CD4-positive, alpha-beta T cell treated with Interleukin-6 at 100 ng/mL for 8 hours (primary cell): Measurements from ENCODE around the gene CACNA1I.
"Not testable (repeated sequence)": the region's sequence is repeated elsewhere in the genome, so short reads cannot be mapped to it uniquely, and the experiment has no call there.

Source experiments
- DNase-seq: peaks from one replicate; pipeline ENCODE4 v3.0.0-alpha.2; 2020; ENCODE audit warnings: mixed read lengths, low spot score

Gene CACNA1I

GRCh38 chr22:39570665-39571064 is at the start of gene CACNA1I:
Gene CACNA1I (plus strand): TSS chr22:39570753. CDS start chr22:39570753, 0 bp downstream.
- DNase-seq, result no peak

DNA sequence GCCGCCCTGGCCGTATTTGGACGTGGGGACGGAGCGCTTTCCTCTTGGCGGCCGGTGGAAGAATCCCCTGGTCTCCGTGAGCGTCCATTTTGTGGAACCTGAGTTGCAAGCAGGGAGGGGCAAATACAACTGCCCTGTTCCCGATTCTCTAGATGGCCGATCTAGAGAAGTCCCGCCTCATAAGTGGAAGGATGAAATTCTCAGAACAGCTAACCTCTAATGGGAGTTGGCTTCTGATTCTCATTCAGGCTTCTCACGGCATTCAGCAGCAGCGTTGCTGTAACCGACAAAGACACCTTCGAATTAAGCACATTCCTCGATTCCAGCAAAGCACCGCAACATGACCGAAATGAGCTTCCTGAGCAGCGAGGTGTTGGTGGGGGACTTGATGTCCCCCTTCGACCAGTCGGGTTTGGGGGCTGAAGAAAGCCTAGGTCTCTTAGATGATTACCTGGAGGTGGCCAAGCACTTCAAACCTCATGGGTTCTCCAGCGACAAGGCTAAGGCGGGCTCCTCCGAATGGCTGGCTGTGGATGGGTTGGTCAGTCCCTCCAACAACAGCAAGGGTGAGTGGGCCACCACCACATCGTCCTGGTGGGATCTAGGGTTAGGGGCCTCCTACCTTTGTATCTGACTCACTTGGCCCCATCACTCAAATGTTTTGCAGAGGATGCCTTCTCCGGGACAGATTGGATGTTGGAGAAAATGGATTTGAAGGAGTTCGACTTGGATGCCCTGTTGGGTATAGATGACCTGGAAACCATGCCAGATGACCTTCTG is 49.3 kb upstream of the CACNA1I start:
- DNase-seq, result not testable (repeated sequence)

DNA sequence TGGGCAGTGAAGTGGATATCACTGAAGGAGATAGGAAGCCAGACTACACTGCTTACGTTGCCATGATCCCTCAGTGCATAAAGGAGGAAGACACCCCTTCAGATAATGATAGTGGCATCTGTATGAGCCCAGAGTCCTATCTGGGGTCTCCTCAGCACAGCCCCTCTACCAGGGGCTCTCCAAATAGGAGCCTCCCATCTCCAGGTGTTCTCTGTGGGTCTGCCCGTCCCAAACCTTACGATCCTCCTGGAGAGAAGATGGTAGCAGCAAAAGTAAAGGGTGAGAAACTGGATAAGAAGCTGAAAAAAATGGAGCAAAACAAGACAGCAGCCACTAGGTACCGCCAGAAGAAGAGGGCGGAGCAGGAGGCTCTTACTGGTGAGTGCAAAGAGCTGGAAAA is 48.5 kb upstream of the CACNA1I start:
- DNase-seq, result not testable (repeated sequence)

DNA sequence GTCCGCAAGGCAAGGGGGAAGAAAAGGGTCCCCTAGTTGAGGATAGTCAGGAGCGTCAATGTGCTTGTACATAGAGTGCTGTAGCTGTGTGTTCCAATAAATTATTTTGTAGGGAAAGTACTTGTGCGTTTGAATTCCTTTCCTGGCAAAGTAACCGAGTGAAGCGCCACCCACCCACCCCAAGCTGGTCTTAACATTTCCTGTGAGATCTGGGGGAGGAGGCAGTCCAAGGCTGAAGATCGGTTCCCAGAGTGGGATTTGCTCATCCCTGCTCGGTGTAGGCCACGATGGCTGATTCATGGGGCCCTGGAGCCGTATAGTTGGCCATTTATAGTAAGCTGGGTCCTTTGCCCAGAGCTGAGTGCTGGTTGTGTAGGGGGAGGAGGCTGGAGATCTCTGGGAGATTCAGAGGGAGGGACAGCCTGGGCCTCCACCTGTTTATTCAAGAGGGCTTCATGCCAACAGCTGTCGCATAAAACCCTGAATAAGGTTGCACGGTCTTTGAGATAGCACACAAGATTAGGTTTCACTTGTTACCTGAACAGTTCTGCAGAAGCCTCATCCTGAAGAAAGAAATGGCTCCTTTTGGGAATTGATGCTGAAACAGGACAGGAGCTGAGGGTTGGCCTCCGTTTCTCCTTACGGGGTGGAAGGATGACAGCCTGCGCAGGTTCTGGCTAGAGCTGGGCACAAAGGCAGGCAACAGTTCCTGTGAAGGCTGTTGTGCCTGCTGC is 47.8 kb upstream of the CACNA1I start:
- no peak for DNase-seq

DNA sequence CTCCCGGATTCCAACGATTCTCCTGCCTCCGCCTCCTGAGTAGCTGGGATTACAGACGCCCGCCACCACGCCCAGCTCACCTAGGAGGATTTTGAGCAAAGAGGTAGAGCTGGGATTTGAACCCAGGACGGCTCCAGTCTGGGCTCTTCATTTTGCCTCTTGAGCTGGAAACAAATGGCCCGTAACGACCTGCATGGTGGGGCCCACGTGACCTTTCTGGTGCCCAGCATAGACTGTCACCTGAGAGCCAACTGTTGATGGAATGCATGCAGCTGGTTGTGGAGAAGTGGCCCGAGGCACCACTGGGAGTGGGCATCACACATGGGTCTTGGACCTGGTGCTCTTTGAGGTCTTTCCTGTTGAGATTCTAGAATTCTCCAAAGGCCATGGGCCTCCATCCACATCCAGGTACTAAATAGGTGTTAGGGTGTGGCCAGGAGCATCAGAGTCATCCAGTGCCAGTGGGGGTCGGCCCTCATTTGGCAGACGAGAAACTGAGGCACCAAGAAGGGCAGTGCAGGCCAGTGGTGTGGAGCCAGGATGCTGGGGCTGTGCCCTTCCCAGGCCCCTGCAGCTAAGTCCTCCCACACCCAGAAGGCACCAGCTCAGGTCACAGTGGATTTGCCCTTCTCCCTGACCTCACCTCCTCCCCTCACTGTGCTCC is 46.3 kb upstream of the CACNA1I start:
- no peak for DNase-seq

GRCh38 chr22:39524753-39525657 is 45.5 kb upstream of the CACNA1I start:
- no peak for DNase-seq

GRCh38 chr22:39525658-39525975 is 44.9 kb upstream of the CACNA1I start:
- no peak for DNase-seq

DNA sequence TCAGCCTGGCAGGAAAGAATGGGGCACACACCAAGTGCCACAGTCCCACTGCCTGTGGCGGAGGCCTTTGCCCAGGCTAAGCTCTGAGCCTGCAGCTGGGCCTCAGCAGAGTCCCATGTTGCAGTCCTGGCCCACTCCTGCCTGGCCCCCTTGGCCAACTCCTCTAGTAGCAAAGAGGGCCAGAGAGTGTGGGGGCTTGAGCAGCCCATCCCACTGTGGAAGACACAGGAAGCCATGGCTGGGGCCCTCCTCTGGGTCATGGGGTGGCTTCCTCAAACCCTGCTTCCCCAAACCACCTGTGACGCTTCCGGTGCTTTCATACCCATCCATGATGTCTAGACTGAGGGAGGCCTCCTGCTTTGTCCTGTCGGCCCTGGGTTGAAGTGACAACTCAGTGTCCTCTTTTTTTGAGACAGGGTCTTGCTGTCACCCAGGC is 43.8 kb upstream of the CACNA1I start:
- peak; percentile 31 for DNase-seq

- DNase-seq, result no peak
These were observed 43.0 kb upstream of the CACNA1I start for GRCh38 chr22:39527481-39527961.

DNA sequence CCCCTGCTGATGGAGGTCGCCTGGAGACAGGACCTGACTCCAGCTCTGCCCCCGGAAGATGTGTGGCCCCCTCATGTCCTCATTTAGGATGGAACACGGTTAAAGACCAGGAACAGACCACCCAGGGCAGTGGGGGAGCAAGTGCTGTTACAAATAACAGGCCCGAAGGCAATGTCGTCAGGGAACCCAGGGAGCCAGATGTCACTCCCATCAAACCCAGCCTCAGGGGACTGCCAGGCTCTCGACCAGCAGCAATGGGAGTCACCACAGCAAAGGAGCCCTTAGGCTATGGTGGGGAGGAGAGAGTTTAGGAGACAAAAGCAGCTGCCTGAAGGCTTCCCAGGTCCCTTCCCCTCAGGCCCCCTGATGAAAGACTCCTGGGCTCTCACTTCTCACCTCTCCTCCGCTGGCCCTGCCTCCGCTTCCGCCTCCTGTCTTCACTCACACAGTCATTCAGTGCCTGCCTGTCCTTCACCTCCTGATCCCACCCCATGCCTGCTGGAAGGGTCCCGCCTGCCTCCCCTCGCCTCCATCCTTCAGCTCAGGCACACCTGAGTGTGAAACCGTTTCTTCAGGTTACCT is 42.4 kb upstream of the CACNA1I start:
- DNase-seq, result no peak

DNA sequence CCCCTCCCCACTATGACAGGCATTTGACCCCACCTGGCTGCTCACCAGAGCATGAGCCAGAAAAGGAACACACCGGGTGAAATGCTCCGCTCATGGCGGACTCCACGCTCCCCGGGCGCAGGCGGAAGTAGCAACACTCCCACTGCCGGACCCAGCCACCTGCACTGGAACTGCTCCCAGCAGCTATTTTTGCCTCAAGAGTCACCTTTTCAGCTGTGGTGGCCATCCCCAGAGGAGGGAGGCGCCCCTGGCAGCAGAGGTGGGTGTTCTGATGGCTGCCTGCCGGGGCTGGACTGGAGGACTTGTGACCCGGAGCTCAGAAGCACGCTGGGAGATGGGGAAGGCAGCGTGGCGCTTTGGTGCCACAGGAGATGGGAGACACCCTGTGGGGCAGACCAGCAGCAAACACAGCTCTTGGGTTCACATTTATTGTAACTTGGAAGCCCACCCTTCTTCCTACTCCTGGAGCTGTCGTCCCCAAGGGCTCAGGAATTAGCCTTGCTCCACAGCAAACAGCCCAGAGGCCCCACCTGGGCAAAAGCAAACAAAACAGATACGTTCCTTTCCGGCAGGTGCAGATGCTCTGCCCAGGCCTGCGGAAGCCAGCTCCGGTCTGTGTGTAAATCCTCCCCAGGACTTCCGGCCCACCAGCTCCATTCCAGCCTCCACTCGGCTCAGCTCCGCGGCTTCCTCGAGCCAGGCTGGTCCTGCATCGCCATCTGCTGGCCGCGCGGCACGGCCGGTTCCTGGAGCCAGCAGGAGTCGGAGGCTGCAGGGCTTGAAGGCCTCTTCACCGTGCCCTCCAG is 41.7 kb upstream of the CACNA1I start:
- peak; percentile 91 for DNase-seq

DNA sequence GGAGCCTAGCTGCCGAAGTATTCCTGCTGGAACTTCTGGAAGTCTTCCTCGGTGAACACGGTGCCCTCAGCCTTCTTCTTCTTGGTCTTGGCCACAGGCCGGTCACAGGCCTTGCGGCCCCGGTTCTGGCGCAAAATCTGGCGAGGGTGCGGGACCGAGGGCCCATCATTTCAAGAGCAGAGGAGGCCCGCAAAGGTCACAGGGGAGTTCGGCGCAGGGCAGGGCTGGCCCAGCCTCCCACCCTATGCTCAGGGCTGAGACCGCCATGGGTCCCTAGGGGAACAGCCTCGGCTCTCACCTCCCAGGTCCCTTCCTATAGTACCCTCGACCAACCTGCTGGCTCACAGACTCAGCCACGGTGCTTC is 41.1 kb upstream of the CACNA1I start:
- DNase-seq, result no peak

- DNase-seq, result no peak
These were observed 40.4 kb upstream of the CACNA1I start for GRCh38 chr22:39530116-39530515.

- peak; percentile 30 for DNase-seq
These were observed 39.7 kb upstream of the CACNA1I start for GRCh38 chr22:39530692-39531331.

DNA sequence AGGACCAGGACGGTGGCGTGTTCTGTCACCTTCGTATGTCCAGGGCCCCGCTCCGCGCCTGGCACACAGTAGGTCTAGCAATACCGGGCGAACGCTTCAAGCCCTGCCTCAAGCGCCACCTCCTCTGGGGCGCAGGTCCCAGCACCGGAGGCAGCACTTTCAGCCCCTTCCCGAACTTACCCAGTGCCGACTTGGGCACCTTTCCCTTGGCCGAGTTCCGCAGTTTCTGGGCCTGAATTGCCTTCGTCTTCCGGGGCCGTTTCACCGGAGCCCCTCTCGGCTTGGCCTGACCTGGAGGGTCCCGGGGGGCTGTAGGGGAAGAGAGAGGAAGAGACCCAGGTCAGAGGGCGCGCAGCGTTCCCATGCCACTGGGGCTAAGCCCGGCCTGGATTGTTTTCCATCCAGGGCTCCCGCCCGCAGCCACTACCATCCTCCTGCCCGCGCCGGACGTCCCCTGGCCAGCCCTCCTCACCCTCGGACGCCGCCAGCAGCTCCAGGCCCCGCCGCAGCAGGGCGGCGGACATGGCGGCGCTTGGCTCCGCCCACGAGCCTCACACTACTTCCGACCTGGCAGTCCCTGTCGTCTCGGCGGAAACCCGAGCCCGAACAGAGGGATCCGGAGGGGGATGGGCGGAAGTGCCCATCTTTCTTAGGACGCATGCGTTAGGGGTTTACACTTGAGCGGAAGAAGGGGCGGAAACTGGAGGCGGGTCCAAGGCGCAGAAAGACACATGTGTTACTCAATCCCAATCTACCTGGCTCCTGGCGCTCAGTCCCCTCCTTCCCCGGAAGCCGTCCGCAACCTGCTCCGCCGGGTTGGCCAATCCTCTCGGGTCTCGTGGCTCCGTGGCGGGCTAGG is 38.1 kb upstream of the CACNA1I start, which contains the start of gene RPS19BP1:
Gene RPS19BP1 (minus strand): TSS at position 534 of the 859 bp plus-strand sequence. CDS start 10 bp downstream, at position 524.
- DNase-seq, result peak; percentile 100

GRCh38 chr22:39534092-39534506 is 36.5 kb upstream of the CACNA1I start:
- DNase-seq, result no peak

DNA sequence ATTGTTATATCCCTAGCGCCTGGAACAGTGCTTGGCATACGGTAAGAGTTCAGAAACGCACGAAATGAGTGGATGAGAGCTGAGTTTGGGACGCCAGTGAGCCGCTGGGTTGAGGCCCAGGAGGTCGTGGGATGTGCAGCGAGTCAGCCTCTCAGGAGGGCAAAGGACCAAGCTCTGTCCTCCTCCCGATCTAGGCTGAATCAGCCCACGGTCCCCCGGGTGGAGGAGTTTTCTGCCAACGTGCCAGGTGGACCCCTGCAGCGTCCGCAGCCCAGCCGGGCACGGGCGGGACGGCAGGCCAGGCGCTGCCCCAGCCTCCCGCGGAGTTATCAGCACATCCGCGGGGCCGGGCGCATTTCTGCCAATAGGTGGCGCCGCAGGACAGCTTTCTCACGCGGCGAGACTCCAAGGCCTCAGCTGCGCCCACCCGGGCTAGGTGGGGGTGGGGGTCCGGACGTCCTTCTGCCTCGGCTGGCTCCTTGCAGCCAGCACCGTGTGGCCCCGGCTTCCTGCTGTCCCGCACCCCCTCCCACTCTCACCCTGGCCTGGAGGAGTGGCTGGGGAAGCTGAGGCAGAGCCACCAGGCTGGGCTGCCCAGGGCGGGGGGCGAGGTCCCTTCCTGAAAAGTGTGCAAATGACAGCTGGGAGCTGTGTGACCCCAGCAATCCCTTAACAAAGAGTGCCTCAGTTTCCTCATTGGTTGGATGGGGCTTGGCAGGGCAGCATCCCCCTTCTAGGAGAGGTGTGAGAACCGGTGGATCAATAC is 35.8 kb upstream of the CACNA1I start:
- peak; percentile 71 for DNase-seq

DNA sequence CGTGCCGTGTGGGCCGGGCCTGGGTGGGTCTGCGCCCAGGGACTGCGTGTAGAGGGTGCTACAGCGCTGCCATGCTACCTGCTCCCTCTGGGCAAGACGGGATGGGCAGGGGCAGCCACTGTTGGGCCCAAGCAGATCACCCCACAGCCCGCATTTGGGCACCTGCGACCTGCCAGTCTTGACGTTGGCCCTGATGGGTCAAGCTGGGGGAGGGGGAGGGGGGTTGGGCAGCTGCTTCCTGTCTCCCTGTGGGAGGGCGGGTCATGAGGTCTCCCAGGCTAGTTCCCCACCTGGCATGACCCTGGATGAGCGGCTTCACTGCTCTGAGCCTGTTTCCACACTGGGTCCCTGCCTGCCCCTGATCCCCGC is 35.2 kb upstream of the CACNA1I start:
- no peak for DNase-seq
